Stimulated activated CD8-positive, alpha-beta memory T cell treated with anti-CD3 and anti-CD28 coated beads, Interleukin-7, amount 100 ng/mL, for 48 hours (primary cell): Measurements from ENCODE around the gene ZNF532.
"Not testable (repeated sequence)": the region's sequence is repeated elsewhere in the genome, so short reads cannot be mapped to it uniquely, and the experiment has no call there.

Experiments used
- DNase-seq, 2 donors: peaks; one replicate each; pipeline ENCODE4 v3.0.0-alpha.2; 2020; ENCODE audit warnings: low read depth in 1 of 2; ENCODE audit errors: extremely low read depth in 1 of 2

ZNF532 gene

GRCh38 chr18:58848685-58849084 lies 16.0 kb upstream of the ZNF532 start:
- no peak for DNase-seq

GRCh38 chr18:58850786-58851469 lies 13.7 kb upstream of the ZNF532 start:
- no peak for DNase-seq

GRCh38 chr18:58851856-58852255 lies 12.8 kb upstream of the ZNF532 start:
- no peak for DNase-seq

GRCh38 chr18:58852629-58853028 lies 12.0 kb upstream of the ZNF532 start:
- no peak for DNase-seq

- no peak for DNase-seq
Measured at GRCh38 chr18:58853561-58853960, 11.1 kb upstream of the ZNF532 start.

- not testable (repeated sequence) for DNase-seq
Measured at GRCh38 chr18:58855521-58855920, 9.2 kb upstream of the ZNF532 start.

- DNase-seq = no peak
Measured at GRCh38 chr18:58856881-58857280, 7.8 kb upstream of the ZNF532 start.

GRCh38 chr18:58858591-58859468 lies 5.8 kb upstream of the ZNF532 start:
- no peak for DNase-seq

- no peak for DNase-seq
Measured at GRCh38 chr18:58859907-58860306, 4.8 kb upstream of the ZNF532 start.

- DNase-seq = no peak
Measured at GRCh38 chr18:58860747-58861231, 3.9 kb upstream of the ZNF532 start.

- no peak for DNase-seq
Measured at GRCh38 chr18:58861353-58861752, 3.3 kb upstream of the ZNF532 start.

- no peak for DNase-seq
Measured at GRCh38 chr18:58861861-58862301, 2.8 kb upstream of the ZNF532 start.

GRCh38 chr18:58862356-58862755 lies 2.3 kb upstream of the ZNF532 start:
- DNase-seq = no peak

- DNase-seq = no peak
Measured at GRCh38 chr18:58862851-58863538, 1.7 kb upstream of the ZNF532 start.

- DNase-seq = no peak
Measured at GRCh38 chr18:58863539-58864145, 1.0 kb upstream of the ZNF532 start.

GRCh38 chr18:58865033-58865590 lies 435 bp downstream of the ZNF532 start:
- no peak for DNase-seq

GRCh38 chr18:58865701-58866065 lies 1.0 kb downstream of the ZNF532 start:
- no peak for DNase-seq

- no peak for DNase-seq
Measured at GRCh38 chr18:58866066-58866772, 1.5 kb downstream of the ZNF532 start.

- no peak for DNase-seq
Measured at GRCh38 chr18:58866773-58867150, 2.1 kb downstream of the ZNF532 start.

GRCh38 chr18:58867281-58867961 lies 2.7 kb downstream of the ZNF532 start:
- no peak for DNase-seq
